ENCODE data around the gene POLRMT.

DNA sequence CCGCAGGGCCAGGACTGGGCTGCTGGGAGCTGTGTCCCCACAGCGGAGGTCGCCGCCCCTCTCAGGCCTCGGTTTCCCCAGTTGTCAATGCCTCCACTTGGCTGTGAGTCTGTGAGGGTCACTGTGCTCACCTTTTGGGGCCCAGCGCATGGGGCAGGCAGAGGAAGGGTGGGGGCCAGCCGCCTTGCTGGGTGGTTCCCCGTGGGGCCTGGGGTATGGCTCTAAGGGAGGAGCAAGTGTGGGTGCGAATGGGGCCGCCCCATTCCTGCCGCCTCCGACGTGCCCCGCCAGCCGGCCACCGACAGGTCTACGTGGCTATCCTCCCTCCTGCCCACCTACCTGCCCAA, 5.5 kb upstream of the POLRMT start:
- TF ChIP-seq, protein P1, sequence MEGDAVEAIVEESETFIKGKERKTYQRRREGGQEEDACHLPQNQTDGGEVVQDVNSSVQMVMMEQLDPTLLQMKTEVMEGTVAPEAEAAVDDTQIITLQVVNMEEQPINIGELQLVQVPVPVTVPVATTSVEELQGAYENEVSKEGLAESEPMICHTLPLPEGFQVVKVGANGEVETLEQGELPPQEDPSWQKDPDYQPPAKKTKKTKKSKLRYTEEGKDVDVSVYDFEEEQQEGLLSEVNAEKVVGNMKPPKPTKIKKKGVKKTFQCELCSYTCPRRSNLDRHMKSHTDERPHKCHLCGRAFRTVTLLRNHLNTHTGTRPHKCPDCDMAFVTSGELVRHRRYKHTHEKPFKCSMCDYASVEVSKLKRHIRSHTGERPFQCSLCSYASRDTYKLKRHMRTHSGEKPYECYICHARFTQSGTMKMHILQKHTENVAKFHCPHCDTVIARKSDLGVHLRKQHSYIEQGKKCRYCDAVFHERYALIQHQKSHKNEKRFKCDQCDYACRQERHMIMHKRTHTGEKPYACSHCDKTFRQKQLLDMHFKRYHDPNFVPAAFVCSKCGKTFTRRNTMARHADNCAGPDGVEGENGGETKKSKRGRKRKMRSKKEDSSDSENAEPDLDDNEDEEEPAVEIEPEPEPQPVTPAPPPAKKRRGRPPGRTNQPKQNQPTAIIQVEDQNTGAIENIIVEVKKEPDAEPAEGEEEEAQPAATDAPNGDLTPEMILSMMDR (tag by site-specific recombination; IDR thresholded peaks at IDR 0.05), result no peak
- TF ChIP-seq ZEB2 (tag by site-specific recombination; IDR thresholded peaks at IDR 0.05), result no peak
- no peak for TF ChIP-seq HOXA7 (CRISPR knock-in tag; IDR thresholded peaks at IDR 0.05; ENCODE audit: borderline replicate concordance)
- TF ChIP-seq, protein P2, sequence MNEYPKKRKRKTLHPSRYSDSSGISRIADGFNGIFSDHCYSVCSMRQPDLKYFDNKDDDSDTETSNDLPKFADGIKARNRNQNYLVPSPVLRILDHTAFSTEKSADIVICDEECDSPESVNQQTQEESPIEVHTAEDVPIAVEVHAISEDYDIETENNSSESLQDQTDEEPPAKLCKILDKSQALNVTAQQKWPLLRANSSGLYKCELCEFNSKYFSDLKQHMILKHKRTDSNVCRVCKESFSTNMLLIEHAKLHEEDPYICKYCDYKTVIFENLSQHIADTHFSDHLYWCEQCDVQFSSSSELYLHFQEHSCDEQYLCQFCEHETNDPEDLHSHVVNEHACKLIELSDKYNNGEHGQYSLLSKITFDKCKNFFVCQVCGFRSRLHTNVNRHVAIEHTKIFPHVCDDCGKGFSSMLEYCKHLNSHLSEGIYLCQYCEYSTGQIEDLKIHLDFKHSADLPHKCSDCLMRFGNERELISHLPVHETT (tag by site-specific recombination; IDR thresholded peaks at IDR 0.05), result no peak
- no peak for TF ChIP-seq ZFP37 (tag by site-specific recombination; IDR thresholded peaks at IDR 0.05)
- TF ChIP-seq, protein P3, sequence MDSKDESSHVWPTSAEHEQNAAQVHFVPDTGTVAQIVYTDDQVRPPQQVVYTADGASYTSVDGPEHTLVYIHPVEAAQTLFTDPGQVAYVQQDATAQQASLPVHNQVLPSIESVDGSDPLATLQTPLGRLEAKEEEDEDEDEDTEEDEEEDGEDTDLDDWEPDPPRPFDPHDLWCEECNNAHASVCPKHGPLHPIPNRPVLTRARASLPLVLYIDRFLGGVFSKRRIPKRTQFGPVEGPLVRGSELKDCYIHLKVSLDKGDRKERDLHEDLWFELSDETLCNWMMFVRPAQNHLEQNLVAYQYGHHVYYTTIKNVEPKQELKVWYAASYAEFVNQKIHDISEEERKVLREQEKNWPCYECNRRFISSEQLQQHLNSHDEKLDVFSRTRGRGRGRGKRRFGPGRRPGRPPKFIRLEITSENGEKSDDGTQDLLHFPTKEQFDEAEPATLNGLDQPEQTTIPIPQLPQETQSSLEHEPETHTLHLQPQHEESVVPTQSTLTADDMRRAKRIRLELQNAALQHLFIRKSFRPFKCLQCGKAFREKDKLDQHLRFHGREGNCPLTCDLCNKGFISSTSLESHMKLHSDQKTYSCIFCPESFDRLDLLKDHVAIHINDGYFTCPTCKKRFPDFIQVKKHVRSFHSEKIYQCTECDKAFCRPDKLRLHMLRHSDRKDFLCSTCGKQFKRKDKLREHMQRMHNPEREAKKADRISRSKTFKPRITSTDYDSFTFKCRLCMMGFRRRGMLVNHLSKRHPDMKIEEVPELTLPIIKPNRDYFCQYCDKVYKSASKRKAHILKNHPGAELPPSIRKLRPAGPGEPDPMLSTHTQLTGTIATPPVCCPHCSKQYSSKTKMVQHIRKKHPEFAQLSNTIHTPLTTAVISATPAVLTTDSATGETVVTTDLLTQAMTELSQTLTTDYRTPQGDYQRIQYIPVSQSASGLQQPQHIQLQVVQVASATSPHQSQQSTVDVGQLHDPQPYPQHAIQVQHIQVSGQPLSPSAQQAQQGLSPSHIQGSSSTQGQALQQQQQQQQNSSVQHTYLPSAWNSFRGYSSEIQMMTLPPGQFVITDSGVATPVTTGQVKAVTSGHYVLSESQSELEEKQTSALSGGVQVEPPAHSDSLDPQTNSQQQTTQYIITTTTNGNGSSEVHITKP (tag by site-specific recombination; IDR thresholded peaks at IDR 0.05), result no peak
